HL-60 (cell line): ENCODE data around the gene SEL1L.

ENCODE experiments used
- CTCF ChIP-seq: IDR thresholded peaks from one replicate; pipeline ENCODE4 v1.5.1; 2011; ENCODE audit warnings: low read length, control low read depth, inconsistent platforms; ENCODE audit not compliant: insufficient read depth
- POLR2AphosphoS5 ChIP-seq: IDR thresholded peaks from 2 replicates; pipeline ENCODE4 v1.6.1; 2012; ENCODE audit warnings: low read depth
- REST ChIP-seq: IDR thresholded peaks from 2 replicates; pipeline ENCODE4 v1.6.1; 2012; ENCODE audit warnings: low read depth; ENCODE audit not compliant: insufficient replicate concordance

- TF ChIP-seq CTCF (no peak), REST (no peak), POLR2AphosphoS5 (no peak)
These were observed 23.5 kb upstream of the SEL1L start for GRCh38 chr14:81557146-81557545.
